HG02588 (cell line): ENCODE data around the gene TUBD1.
A peak's percentile ranks its signal among the peaks of the same experiment; 100 is the strongest.
"Not testable (repeated sequence)": the region's sequence is repeated elsewhere in the genome, so short reads cannot be mapped to it uniquely, and the experiment has no call there.

Experiments used
- ATAC-seq: cut with Tn5 transposase; IDR thresholded peaks from one replicate; pipeline ENCODE4 v1.9.1; 2021; ENCODE audit warnings: mild to moderate bottlenecking, moderate library complexity; ENCODE audit not compliant: unreplicated experiment

Gene TUBD1

DNA sequence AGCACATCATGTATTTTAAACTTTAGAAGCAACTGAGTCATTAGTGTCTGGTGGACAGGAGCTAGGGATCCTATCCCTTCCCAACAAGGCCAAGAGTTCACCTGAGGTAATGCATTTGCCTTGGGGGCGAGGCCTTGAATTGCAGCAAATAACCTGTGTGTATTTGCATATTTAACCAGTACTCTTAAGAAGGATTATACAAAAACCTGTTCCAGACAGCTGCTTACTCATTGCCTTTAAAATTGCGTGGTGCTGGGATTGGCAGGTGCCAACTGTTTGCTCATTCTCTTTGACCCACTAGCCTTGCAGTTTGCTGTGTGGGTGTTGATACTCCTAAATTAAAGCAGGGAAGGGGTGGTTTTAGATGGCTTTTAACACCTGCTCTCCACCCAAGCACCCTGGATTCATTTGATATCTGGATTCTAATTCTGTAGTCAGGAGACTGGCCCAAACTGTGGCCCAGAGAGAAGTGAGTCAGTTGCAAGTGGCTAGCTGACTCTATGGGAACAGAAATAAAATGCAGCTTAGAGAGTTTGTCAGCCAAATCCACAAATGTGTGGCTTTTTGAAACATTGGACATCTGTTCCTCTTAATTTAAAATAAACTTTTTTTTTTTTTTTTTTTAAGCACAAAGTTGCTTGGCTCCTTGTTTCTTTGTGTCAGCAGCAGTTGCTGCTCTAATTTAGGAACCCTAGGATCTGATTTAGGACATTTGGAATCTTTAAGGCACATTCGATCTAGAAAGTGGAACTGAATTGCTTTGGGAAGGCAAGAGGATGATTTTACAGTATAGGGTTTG, 46.9 kb downstream of the TUBD1 start:
- no peak for ATAC-seq

GRCh38 chr17:59844884-59845594, 47.7 kb downstream of the TUBD1 start:
- ATAC-seq = no peak

DNA sequence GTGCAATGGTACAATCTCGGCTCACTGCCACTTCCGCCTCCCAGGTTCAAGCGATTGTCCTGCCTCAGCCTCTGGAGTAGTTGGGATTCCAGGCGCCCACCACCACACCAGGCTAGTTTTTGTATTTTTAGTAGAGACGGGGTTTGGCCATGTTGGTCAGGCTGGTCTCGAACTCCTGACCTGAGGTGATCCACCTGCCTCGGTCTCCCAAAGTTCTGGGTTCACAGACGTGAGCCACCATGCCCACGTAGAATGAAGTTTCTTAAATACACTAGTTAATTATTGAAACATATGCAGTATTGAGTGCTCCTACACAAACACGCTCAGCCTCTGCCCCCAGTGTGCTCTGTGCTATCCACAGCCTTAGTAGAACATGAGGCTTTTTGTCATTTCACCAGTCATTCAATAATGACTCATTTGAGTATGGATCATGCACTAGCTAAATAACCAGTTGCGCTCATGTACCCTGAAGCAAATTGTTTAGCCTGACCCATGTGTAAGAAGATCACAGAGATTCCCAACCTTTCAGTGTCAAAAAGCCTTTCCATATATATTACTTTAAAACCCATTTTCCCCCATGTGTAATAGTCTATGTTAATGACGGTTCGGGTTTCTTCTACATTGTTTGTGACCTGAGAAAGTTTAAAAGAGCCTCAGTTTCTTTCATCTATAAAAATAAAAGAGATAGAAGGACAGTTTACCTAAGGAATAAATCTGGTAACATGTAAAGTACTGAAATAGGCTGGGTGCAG, 49.7 kb downstream of the TUBD1 start:
- ATAC-seq = peak; percentile 33

GRCh38 chr17:59841882-59842263, 50.9 kb downstream of the TUBD1 start:
- ATAC-seq = not testable (repeated sequence)

DNA sequence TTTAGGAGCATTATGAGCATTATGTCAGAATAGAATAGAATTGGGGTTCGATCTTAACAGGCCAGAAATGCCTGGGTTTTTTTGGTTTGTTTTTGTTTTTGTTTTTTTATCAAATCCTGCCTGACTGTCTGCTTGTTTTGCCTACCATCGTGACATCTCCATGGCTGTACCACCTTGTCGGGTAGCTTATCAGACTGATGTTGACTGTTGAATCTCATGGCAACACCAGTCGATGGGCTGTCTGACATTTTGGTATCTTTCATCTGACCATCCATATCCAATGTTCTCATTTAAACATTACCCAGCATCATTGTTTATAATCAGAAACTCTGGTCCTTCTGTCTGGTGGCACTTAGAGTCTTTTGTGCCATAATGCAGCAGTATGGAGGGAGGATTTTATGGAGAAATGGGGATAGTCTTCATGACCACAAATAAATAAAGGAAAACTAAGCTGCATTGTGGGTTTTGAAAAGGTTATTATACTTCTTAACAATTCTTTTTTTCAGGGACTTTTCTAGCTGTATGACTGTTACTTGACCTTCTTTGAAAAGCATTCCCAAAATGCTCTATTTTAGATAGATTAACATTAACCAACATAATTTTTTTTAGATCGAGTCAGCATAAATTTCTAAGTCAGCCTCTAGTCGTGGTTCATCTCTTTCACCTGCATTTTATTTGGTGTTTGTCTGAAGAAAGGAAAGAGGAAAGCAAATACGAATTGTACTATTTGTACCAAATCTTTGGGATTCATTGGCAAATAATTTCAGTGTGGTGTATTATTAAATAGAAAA, 51.5 kb downstream of the TUBD1 start:
- not testable (repeated sequence) for ATAC-seq

DNA sequence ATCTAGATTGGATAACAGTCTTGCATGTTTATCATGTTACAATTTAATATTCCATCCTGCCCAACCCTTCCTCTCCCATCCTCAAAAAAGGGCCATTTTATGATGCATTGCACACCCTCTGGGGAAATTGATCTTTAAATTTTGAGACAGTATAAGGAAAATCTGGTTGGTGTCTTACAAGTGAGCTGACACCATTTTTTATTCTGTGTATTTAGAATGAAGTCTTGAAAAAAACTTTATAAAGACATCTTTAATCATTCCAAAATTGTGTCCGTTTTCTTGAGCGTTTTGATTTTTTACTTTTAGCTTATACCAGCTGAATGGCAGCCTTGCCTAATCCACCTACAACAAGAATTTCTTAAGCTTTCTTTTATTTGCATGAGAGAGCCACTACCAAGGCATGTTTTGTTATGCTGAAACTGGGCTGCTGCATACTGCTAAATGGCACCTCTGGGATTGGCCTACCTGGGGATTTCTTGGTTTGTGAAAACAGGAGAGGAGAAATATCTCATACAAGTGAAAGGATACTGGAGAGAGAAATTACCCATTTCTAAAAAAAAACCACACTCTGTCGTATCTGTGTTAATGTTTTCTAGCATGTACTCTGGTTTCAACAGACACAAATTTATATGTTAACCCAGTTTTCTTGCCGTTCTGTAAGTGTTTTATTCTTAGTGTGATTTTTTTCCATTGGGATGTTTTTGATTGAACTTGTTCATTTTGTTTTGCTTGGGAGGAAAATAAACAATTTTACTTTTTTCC, 52.2 kb downstream of the TUBD1 start:
- no peak for ATAC-seq

DNA sequence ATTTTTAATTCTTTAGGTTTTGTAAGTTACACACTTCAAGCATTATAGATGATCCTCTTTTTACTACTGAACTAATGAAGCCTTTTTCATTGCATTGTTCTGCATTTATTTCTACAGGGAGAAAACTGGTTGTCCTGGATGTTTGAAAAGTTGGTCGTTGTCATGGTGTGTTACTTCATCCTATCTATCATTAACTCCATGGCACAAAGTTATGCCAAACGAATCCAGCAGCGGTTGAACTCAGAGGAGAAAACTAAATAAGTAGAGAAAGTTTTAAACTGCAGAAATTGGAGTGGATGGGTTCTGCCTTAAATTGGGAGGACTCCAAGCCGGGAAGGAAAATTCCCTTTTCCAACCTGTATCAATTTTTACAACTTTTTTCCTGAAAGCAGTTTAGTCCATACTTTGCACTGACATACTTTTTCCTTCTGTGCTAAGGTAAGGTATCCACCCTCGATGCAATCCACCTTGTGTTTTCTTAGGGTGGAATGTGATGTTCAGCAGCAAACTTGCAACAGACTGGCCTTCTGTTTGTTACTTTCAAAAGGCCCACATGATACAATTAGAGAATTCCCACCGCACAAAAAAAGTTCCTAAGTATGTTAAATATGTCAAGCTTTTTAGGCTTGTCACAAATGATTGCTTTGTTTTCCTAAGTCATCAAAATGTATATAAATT, 53.0 kb downstream of the TUBD1 start:
- ATAC-seq = no peak

- no peak for ATAC-seq
These were observed 54.5 kb downstream of the TUBD1 start for GRCh38 chr17:59838052-59838916.

DNA sequence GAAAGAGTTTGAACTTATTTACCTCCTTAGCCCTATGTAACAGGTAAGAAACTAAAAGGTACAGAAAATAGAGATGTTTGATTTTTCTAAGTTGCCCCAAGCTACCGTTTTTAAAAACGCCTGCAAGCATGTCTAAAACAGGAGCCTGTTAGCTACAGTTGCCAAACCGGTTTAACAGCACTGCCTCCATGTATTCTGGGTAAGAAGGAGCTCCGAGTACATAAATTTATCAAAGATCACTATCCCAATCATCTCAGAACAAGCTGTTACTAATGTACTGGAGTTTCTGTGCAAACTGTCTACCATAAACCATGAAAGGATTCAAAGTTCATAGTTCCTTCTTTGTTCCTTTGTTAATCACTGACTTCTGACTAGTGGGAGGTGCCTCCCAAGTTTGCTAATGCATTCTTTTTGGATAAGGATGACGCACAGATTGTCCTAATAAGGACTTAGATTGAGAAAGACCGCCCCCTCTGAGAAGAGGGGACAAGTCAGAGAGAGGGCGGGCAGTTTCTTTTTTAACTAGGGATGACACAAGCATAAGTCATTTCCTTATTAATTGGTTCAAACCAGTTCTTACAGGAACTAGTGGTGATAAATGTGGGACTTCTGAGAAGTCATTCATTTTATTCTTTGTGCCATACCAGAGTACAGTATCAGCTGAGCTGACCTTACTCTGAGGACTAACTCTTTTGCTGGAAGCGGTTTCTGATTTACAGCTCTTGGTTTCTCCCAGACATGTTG, 55.3 kb downstream of the TUBD1 start:
- peak; percentile 72 for ATAC-seq

- no peak for ATAC-seq
These were observed 59.8 kb downstream of the TUBD1 start for GRCh38 chr17:59832883-59833379.

DNA sequence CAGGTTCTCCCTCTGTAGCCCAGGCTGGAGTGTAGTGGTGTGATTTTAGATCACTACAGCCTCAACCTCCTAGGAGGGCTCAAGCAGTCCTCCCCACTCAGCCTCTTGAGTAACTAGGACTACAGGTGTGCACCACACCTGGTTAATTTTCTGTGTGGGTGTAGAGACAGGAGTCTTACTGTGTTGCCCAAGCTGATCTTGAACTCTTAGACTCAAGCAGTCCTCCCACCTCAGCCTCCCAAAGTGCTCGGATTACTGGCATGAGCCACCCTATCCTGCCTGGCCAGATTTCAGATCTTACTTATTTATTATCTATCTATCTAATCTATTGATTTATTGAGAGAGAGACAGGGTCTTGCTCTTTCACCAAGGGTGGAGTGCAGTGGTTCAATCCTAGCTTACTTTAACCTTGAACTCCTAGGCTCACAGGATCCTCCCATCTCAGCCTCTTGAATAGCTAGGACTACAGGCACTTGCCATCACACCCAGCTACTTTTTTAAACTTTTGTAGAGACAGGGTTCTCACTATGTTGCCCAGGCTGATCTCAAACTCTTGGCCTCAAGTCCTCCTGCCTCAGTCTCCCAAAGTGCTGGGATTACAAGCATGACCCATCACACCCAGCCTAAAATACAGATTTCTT, 61.8 kb downstream of the TUBD1 start:
- ATAC-seq = no peak

GRCh38 chr17:59830007-59830630, 62.6 kb downstream of the TUBD1 start:
- ATAC-seq = no peak

GRCh38 chr17:59829217-59830006, 63.3 kb downstream of the TUBD1 start:
- ATAC-seq = peak; percentile 66

DNA sequence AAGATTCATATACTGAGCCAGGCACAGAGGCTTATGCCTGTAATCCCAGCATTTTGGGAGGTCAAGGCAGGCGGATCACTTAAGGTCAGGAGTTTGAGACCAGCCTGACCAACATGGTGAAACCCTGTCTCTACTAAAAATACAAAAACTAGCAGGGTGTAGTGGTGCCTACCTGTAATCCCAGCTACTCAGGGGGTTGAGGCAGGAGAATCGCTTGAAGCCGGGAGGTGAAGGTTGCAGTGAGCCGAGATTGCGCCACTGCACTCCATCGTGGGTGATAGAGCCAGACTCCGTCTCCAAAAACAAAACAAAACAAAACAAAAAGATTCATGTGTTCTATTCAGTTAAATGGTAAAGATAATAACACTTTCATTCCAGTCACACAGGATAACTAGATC, 63.9 kb downstream of the TUBD1 start:
- ATAC-seq = not testable (repeated sequence)

GRCh38 chr17:59828478-59828760, 64.3 kb downstream of the TUBD1 start:
- no peak for ATAC-seq
